ENCODE measurements around the gene PICK1. TPM values are rescaled to one million over a fixed set of nuclear protein-coding genes. Genes with fewer than 3 reads are reported as not detected.
"Not testable (repeated sequence)": the region's sequence is repeated elsewhere in the genome, so short reads cannot be mapped to it uniquely, and the experiment has no call there.

PICK1 gene
- total and polyA plus RNA-seq, 2 of the 4 experiments (the other 2 are of a cell fraction) = 16.5 to 21.0 TPM

DNA sequence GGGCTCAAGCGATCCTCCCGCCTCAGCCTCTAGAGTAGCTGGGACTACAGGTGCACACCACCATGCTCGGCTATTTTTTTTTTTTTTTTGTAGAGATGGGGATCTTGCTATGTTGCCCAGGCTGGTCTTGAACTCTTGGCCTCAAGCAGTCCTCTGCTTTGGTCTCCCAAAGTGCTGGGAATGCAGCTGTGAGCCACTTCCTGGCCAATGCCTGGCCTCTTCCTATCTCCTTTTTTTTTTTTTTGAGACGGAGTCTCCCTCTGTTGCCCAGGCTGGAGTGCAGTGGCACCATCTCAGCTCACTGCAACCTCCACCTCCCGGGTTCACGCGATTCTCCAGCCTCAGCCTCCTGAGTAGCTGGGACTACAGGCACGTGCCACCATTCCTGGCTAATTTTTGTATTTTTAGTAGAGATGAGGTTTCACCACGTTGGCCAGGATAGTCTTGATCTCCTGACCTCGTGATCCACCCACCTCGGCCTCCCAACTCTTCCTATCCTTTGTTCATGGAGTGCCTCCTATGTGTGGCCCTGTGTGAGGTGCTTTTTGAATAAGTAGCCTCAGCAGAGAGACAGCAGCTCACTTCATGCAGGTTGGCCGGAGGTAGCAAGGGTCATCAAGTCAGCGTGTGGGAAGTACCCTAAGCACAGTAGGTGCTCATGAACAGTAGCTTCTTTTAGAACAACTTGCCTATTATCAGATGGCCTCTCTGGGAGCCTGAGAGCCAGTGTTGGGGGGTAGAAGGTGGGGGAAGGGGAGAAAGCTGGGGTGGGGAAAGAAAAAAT, 19.6 kb upstream of the PICK1 start:
- DNase-seq; H3K4me2 ChIP-seq (ENCODE audit: low read depth, low read length); H3K36me3 ChIP-seq (ENCODE audit: control insufficient read depth, insufficient read depth, low read length); H3K56ac ChIP-seq (ENCODE audit: extremely low read depth, insufficient read depth, low read length); POLR2A ChIA-PET (ENCODE audit: unreplicated experiment); H3K4me3 ChIP-seq (ENCODE audit: insufficient read depth, low read depth, low read length); H2BK120ac ChIP-seq (ENCODE audit: low read depth, low read length); H4K20me1 ChIP-seq (ENCODE audit: insufficient read depth, low read length); H3K79me1 ChIP-seq (ENCODE audit: low read depth in 1 of 2, low read length in 2 of 2); H2AFZ ChIP-seq (replicated peaks; ENCODE audit: low read length, poor library complexity); H3K27ac ChIP-seq (ENCODE audit: insufficient read depth, low read length); H4K5ac ChIP-seq (ENCODE audit: low read depth, low read length); H2BK15ac ChIP-seq (ENCODE audit: low read depth, low read length); ATAC-seq (ENCODE audit: low read depth); H3K18ac ChIP-seq (ENCODE audit: low read depth, low read length); H3K14ac ChIP-seq (replicated peaks; ENCODE audit: low read depth, low read length); H3K23ac ChIP-seq (ENCODE audit: low read depth, low read length); H3K9me3 ChIP-seq (ENCODE audit: control insufficient read depth, insufficient read depth, low read length); H3K27me3 ChIP-seq (ENCODE audit: control insufficient read depth, insufficient read depth, low read length); H2BK5ac ChIP-seq (ENCODE audit: low read depth, low read length, poor library complexity, severe bottlenecking); H3K4ac ChIP-seq (ENCODE audit: low read depth, low read length); BruUV-seq (replicated peaks); intact Hi-C loops (cut with micrococcal nuclease); H3K9ac ChIP-seq (ENCODE audit: low read depth, low read length); dilution Hi-C loops (cut with HindIII; ENCODE audit: low sequenced_read_pairs, unreplicated experiment); H4K91ac ChIP-seq (ENCODE audit: insufficient read depth, low read depth, low read length); in situ Hi-C loops (cut with MboI; ENCODE audit: low sequenced_read_pairs); H4K8ac ChIP-seq (ENCODE audit: low read depth in 2 of 2, low read length in 2 of 2); H2AK9ac ChIP-seq (replicated peaks; ENCODE audit: low read depth, low read length, poor library complexity); CTCF ChIA-PET; H2BK20ac ChIP-seq (ENCODE audit: low read depth, low read length); H2AK5ac ChIP-seq (ENCODE audit: low read depth, low read length): not testable (repeated sequence)
- peaks cover 13% of the 10 kb centered on the region for H3K9me1 ChIP-seq (ENCODE audit: insufficient read depth, low read length)
- H3K4me1 ChIP-seq (ENCODE audit: control insufficient read depth, insufficient read depth, low read length) = peaks cover 20% of the 10 kb centered on the region
- no CpG with 5 or more reads among the region's 13 CpGs for WGBS, 2 experiments (ENCODE audit: extremely low coverage in 2 of 2, insufficient read length in 1 of 2)

Measured in IMR-90 (cell line).